DOHH2 (cell line): ENCODE results near the gene VSNL1.

ENCODE experiments used
- EZH2phosphoT487 ChIP-seq: fragments of 200-600 bp; sonication (generic); IDR thresholded peaks from 2 replicates; pipeline ENCODE4 v1.6.1; 2017; ENCODE audit warnings: borderline replicate concordance, mild to moderate bottlenecking, antibody characterized with exemption, low read length, moderate library complexity, mixed read lengths
- TF ChIP-seq, protein P1 (sequence below): fragments of 200-600 bp; sonication (generic); IDR thresholded peaks from one replicate; pipeline ENCODE4 v1.5.1; 2014; ENCODE audit warnings: antibody characterized with exemption, mild to moderate bottlenecking, low read depth, low read length; ENCODE audit not compliant: poor library complexity, severe bottlenecking

DNA sequence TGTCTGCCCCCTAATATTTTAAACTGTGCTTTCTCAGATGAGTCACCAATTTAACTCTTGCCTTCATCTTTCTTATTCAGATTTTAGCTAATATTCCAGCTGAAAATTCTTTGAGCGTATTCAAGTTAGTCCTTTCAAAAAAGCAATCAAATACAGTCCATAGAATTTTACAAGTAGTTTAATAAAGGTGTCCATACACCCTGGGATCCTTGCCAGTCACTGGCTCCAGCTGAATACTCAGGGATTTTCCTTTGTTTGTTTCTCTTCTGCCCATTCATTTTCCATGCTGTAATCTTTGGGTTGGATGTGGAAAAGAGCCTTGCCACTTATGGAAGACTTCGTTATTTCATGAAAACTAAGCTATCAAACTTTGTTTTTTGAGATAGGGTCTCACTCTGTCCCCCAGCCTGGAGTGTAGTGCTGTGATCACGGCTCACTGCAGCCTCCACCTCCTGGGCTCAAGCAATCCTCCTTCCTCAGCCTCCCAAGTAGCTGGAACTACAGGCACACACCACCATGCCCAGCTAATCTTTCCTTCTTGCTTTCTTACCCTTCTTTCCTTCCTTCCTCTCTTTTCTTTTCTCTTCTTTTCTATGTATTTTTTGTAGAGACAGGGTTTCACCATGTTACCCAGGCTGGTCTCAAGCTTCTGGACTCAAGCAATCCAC, 34.0 kb downstream of the VSNL1 start:
- TF ChIP-seq, protein P1, sequence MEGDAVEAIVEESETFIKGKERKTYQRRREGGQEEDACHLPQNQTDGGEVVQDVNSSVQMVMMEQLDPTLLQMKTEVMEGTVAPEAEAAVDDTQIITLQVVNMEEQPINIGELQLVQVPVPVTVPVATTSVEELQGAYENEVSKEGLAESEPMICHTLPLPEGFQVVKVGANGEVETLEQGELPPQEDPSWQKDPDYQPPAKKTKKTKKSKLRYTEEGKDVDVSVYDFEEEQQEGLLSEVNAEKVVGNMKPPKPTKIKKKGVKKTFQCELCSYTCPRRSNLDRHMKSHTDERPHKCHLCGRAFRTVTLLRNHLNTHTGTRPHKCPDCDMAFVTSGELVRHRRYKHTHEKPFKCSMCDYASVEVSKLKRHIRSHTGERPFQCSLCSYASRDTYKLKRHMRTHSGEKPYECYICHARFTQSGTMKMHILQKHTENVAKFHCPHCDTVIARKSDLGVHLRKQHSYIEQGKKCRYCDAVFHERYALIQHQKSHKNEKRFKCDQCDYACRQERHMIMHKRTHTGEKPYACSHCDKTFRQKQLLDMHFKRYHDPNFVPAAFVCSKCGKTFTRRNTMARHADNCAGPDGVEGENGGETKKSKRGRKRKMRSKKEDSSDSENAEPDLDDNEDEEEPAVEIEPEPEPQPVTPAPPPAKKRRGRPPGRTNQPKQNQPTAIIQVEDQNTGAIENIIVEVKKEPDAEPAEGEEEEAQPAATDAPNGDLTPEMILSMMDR: no peak
- no peak for TF ChIP-seq EZH2phosphoT487
